ENCODE results near the gene SAP25.

The SAP25 gene

DNA sequence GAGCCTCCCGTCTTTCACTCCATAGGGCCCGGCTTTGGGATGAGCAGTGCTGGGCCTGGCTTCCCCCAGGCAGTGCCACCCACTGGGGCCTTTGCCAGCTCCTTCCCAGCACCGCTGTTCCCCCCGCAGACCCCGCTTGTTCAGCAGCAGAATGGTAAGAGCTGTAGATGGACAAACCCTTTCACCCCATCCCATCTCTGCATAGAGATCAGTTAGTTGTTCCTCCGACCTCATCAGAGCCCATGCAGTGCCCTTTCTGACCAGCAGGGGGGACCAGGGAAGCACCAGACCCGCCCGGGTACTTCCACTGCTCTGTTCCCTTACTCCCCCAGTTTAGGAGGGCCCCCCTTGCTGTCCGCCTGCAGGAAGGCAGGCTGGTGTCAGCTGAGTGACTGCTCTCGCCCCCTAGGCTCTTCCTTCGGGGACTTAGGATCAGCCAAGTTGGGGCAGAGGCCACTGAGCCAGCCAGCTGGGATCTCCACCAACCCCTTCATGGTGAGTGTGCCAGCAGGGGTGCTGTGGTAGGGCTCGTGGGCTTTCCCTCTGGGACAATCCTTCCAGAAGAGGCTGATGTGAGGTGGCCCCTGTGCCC, 9.8 kb downstream of the SAP25 start:
- TF ChIP-seq, protein P1, sequence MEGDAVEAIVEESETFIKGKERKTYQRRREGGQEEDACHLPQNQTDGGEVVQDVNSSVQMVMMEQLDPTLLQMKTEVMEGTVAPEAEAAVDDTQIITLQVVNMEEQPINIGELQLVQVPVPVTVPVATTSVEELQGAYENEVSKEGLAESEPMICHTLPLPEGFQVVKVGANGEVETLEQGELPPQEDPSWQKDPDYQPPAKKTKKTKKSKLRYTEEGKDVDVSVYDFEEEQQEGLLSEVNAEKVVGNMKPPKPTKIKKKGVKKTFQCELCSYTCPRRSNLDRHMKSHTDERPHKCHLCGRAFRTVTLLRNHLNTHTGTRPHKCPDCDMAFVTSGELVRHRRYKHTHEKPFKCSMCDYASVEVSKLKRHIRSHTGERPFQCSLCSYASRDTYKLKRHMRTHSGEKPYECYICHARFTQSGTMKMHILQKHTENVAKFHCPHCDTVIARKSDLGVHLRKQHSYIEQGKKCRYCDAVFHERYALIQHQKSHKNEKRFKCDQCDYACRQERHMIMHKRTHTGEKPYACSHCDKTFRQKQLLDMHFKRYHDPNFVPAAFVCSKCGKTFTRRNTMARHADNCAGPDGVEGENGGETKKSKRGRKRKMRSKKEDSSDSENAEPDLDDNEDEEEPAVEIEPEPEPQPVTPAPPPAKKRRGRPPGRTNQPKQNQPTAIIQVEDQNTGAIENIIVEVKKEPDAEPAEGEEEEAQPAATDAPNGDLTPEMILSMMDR (conservative IDR thresholded peaks at IDR 0.05; ENCODE audit: low read depth): peak; percentile 97
- peak; percentile 71 for DNase-seq (ENCODE audit: low spot score)
- ChIA-PET CTCF (interaction anchor here (0.6 to 2.4 kb wide), 18 partner anchors 9 to 1234 kb away, joined by 3 to 11 read pairs (median 5); partner anchors contain the start of gene SRRT), POLR2A (ENCODE audit: low non-redundant PET) (interaction anchor here (0.7 kb wide), 1 partner anchor 22 kb away, joined by 4 read pairs; the partner anchor contains the start of genes FBXO24 and LRCH4)
- H3K27ac ChIP-seq: peak overlapping the region; percentile 40

DNA sequence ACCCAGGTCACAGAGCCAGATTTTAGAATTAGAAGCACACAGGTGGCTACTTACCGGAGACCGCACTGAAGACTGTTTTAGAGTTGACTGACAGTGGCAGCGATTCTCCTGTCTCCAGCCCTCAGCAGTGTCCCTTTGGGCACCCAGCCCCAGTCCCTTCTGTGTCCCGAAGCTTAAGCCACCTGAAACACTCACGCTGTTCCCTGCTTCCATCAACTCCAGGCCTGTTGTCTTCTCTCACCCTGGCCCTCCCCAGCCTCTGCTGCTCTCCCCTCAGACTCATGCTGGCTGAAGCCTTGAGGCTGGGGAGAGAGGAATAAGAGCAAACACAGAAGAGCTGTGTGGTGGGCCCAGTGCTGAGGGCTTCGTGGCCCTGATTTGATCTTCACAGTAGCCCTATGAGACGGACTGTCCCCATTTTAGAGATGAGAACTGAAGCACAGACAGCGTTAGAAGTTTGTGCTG, 10.6 kb downstream of the SAP25 start:
- ChIA-PET CTCF (interaction anchor here (0.6 to 2.4 kb wide), 8 partner anchors 20 to 1233 kb away, joined by 3 to 11 read pairs (median 5); no protein-coding TSS in a partner anchor), POLR2A (ENCODE audit: low non-redundant PET) (no interaction called here)
- H3K27ac ChIP-seq: peak overlapping the region; percentile 40
- TF ChIP-seq, protein P1 (conservative IDR thresholded peaks at IDR 0.05; ENCODE audit: low read depth): no peak
- no peak for DNase-seq (ENCODE audit: low spot score)

DNA sequence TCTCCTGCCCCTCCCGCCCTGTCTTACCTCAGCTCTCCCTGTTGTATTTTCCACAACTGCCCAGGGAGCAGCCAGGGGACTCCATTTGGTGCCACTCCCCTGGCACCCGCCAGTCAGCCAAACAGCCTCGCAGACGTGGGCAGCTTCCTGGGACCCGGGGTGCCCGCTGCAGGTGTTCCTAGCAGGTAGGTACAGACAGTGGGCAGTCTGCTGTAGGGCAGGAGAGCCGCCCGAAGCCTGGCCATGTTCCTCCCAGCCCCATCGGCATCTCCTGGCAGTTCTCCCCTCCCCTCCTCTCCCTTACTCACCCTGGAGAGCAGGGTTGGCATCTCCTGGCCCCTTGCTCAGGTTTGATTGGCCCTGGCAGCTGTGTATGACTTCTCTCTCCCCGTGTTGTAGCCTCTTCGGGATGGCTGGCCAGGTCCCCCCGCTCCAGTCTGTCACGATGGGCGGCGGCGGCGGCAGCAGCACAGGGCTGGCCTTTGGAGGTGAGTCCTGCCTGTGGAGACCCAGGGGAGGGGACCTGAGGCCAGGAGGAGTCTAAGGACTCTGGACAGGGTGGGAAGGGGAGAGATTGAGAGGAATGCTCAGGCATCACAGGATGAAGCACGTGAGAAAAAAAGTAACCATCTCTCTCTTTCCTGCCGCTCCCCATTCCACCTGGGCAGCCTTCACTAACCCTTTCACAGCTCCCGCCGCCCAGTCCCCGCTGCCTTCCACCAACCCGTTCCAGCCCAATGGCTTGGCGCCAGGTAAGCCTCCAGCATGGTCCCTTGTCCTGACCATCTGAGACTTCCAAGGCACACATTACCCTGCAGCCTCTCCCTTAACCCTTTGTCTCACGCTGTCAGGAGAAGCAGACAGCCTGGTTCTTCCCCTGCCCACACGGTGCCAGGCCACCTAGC, 11.3 kb downstream of the SAP25 start:
- H3K27ac ChIP-seq: peak overlapping the region; percentile 40
- TF ChIP-seq, protein P1 (conservative IDR thresholded peaks at IDR 0.05; ENCODE audit: low read depth): no peak
- ChIA-PET POLR2A (ENCODE audit: low non-redundant PET) (no interaction called here), CTCF (interaction anchor here (0.6 to 2.4 kb wide), 3 partner anchors 74 to 138 kb away, joined by 3 to 11 read pairs (median 5); no protein-coding TSS in a partner anchor)
- no peak for DNase-seq (ENCODE audit: low spot score)

DNA sequence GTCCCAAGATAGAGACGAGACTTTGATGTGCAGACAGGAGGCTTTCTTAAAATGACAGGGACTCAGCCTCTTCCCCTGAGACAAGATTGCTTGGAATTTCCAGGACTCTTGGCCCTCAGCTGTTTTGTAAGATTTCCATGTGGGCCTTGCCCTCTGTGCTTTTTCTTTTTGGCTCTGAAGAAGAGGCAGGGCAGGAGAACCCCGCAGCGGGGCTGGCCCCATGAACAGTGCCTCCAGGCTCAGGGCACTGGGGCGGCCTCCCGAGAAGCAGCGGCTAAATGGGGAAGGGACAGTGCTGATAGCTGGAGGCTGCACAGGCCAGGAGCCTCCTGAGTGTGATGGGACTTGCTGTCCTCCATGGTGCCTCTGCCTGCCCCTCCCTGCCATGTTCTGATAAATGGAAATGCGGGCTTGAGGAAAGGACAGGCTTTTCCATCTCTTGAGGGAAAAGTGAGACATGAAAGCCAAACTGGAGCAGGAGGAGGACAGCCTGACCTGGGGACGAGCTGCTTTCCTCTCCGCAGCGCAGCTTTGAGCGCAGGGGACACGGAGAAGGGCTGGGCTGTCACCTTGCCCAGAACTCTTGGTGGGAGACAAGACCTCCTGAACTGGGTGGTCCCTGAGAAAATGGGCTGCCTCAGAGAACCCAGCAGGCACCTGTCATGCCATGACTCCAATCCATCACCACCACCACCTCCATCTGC, 12.1 kb downstream of the SAP25 start:
- TF ChIP-seq, protein P1 (conservative IDR thresholded peaks at IDR 0.05; ENCODE audit: low read depth): no peak
- ChIA-PET CTCF (interaction anchor here (0.6 to 1.0 kb wide), 3 partner anchors 34 to 131 kb away, joined by 3 to 5 read pairs (median 3); no protein-coding TSS in a partner anchor), POLR2A (ENCODE audit: low non-redundant PET) (interaction anchor here (0.6 kb wide), 1 partner anchor 108 kb away, joined by 4 read pairs; no protein-coding TSS in a partner anchor)
- peak overlapping the region; percentile 40 for H3K27ac ChIP-seq
- DNase-seq (ENCODE audit: low spot score): no peak

DNA sequence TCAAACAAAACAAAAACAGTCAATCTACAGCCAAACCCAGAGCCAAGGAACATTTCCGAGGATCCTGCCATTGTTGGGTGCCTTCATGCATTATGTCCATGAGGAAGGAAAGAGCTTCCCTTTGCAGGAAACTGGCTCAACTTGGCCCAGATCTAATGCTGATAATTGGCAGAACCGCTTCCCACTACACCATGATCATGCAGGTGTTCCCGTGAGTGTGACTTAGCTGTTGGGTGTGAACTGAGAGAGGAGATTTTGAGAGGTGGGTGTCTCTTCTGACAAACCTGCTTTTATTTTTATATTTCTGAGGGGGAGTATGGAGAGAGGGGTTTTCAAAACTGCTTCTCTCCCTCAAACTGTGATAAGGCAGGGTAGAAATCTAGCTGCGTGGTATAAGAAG, 14.6 kb downstream of the SAP25 start:
- CTCF ChIA-PET: interaction anchor here (0.6 to 1.8 kb wide), 17 partner anchors 9 to 399 kb away, joined by 3 to 32 read pairs (median 4); partner anchors contain the start of genes PPP1R35 and SPACDR
- no peak for DNase-seq (ENCODE audit: low spot score)
- TF ChIP-seq, protein P1 (conservative IDR thresholded peaks at IDR 0.05; ENCODE audit: low read depth): no peak
- H3K27ac ChIP-seq: peak overlapping the region; percentile 29
- POLR2A ChIA-PET (ENCODE audit: low non-redundant PET): interaction anchor here (0.6 kb wide), 1 partner anchor 50 kb away, joined by 3 read pairs; no protein-coding TSS in a partner anchor
